HFF-Myc (cell line): Measurements from ENCODE around the gene KRTAP5-1.
"Not testable (repeated sequence)": the region's sequence is repeated elsewhere in the genome, so short reads cannot be mapped to it uniquely, and the experiment has no call there.

ENCODE experiments used
- DNase-seq: peaks from one replicate; pipeline ENCODE4 v3.0.0-alpha.2; 2011; ENCODE audit warnings: low read depth; ENCODE audit errors: extremely low read depth
- H3K4me3 ChIP-seq: replicated peaks from 2 replicates; pipeline ENCODE4 v1.5.1; 2011; ENCODE audit warnings: low read depth, mild to moderate bottlenecking, control low read depth, low read length
- TF ChIP-seq, protein P1 (sequence below): IDR thresholded peaks from 2 replicates; pipeline ENCODE4 v1.5.1; 2012; ENCODE audit warnings: mild to moderate bottlenecking, low read depth, low read length, control low read depth; ENCODE audit errors: missing control alignments

Gene KRTAP5-1

DNA sequence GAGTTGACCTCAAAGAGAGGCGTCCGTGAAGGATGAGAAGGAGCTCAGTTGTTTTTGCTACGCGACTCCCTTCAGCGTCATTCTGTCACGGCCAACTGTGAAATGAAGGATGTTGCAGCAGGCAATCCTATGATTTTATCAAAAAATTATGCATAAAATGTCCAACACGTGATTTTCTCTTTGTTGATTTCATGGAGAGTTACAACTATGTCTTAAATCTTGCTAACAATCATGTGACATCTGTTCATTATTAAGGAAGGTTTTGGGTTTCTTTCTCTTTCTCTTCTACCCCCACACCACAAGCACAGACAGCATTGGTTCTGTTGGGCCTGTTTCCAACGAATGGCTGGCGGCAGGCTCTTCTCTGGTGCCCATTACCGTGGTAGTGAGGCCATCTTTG lies 33.1 kb upstream of the KRTAP5-1 start:
- H3K4me3 ChIP-seq: no peak overlapping the region
- TF ChIP-seq, protein P1, sequence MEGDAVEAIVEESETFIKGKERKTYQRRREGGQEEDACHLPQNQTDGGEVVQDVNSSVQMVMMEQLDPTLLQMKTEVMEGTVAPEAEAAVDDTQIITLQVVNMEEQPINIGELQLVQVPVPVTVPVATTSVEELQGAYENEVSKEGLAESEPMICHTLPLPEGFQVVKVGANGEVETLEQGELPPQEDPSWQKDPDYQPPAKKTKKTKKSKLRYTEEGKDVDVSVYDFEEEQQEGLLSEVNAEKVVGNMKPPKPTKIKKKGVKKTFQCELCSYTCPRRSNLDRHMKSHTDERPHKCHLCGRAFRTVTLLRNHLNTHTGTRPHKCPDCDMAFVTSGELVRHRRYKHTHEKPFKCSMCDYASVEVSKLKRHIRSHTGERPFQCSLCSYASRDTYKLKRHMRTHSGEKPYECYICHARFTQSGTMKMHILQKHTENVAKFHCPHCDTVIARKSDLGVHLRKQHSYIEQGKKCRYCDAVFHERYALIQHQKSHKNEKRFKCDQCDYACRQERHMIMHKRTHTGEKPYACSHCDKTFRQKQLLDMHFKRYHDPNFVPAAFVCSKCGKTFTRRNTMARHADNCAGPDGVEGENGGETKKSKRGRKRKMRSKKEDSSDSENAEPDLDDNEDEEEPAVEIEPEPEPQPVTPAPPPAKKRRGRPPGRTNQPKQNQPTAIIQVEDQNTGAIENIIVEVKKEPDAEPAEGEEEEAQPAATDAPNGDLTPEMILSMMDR: no peak
- no peak for DNase-seq

DNA sequence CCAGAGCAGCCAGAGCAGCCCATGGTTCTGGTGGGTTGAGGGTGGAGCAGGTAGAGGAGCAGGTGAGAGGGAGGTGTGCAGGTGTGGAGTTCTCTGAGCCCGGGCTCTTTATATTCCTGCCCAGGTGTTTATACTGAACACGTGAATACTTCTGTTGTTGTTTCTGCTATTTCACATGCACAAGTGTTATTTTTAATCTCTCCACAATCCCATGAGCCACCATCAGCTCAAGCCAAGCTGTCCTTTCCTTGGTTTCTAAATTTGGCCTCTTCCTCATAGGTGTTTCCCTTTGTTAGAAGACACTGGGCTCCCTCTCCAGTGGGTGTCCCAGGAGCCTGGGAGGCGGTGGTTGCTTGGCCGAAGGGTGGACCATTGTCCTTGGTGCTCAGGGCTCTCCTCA lies 23.3 kb upstream of the KRTAP5-1 start, which contains the start of gene KRTAP5-3:
TSS of gene KRTAP5-3 (minus strand) at position 101 of the 400 bp plus-strand sequence. CDS start at position 23, 78 bp downstream.
- no peak for DNase-seq
- no peak within 1 kb of the TSS for H3K4me3 ChIP-seq
- TF ChIP-seq, protein P1: no peak

DNA sequence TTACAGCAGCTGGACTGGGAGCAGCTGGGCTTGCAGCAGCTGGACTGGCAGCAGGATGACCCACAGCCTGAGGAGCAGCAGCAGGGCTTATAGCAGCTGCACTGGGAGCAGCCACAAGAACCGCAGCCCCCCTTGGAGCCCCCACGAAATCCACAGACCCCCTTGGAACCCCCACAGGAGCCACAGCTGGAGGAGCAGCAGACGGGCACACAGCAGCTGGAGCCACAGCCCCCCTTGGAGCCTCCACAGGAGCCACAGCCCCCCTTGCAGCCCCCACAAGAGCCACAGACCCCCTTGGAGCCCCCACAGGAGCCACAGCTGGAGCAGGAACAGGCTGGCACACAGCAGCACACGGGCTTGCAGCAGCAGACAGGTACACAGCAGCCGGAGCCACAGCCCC lies 22.8 kb upstream of the KRTAP5-1 start:
- not testable (repeated sequence) for DNase-seq

DNA sequence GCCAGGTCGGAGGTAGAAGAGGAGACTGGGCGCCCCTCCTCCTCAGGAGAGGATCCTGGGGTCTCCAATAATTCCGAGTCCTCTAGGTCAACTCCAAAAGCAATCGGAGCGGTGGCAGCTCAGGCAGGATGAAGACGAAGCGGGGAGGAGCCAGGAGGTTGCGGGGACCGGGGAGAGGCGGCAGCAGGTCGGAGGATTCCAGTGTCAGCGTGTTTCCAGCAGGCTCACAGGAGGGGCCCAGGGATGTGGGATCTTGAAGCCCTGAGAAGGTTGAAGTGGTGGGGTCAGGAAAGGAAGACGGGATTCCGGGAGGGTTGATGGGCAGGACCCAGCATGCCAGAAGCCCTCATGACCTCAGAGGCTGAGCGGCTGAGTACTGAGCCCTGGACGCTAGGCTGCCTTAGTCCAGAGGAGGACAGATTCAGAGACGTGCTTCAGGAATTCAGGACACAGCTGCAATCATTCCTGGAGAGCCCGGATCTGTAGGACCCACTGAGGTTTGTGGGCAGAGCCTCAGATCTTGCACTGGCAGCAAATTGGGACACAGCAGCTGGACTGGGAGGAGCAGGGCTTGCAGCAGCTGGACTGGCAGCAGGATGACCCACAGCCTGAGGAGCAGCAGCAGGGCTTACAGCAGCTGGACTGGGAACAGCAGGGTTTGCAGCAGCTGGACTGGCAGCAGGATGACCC lies 22.2 kb upstream of the KRTAP5-1 start:
- H3K4me3 ChIP-seq, DNase-seq: not testable (repeated sequence)

More for the DNA sequence above, 22.8 kb upstream of the KRTAP5-1 start:
- not testable (repeated sequence) for H3K4me3 ChIP-seq

DNA sequence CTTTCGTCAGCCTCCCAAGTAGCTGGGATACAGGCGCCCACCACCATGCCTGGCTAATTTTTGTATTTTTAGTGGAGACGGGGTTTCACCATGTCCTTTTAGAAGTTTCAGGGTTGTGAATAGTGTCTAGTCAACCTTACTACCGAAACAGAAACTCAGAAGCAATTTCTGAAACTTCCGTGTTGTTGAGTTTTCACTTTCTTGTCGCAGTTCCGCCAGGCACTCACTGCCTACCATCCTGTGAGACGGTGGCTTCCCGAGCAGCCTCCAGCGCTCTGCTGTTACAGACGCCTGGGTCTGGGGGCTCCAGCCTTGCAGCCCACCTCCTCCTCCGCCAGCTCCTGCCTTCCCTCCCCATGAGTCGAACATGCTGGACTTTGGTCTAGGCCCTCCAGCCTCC lies 20.8 kb upstream of the KRTAP5-1 start:
- not testable (repeated sequence) for H3K4me3 ChIP-seq, DNase-seq

DNA sequence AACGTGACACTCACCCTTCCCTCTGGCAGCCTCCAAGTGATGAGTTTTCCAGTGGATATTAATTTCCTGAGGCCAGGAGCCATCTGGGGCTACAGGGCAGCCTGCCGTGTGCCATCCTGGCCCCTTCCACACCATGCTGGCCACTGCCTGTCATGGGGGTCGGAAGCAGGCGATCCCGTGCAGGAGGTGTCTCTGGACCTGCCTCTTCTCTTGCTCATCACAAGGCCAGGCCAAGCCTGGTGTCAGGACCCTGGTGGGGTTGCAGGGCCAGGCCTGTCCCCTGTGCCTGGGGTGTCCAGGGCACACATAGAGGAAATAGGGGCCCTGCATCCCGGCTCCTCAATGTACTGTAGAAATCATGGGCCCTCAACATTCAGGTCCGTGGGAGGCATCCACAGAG lies 19.6 kb upstream of the KRTAP5-1 start:
- no peak overlapping the region for H3K4me3 ChIP-seq
- no peak for DNase-seq
- TF ChIP-seq, protein P1: no peak

DNA sequence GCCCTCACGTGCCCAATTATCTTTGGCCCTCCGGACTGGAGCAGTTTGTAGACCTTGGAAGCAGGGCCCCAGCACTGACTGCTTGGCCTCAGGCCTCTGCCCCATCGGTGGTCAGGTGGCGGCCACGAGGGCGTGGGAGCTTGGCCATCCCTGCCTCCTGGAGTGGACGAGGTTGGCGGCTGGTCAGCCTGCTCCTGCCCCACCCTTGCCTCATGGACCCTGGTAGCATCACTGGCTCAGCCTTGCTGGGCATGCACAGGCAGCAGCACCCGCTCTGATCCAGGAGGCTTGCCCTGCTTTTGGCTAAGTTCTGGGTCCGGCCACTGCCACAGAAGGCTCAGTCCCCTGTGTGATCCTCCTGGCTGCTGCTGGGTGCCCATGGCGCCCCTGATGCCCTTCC lies 19.1 kb upstream of the KRTAP5-1 start:
- no peak for DNase-seq
- TF ChIP-seq, protein P1: no peak
- no peak overlapping the region for H3K4me3 ChIP-seq

DNA sequence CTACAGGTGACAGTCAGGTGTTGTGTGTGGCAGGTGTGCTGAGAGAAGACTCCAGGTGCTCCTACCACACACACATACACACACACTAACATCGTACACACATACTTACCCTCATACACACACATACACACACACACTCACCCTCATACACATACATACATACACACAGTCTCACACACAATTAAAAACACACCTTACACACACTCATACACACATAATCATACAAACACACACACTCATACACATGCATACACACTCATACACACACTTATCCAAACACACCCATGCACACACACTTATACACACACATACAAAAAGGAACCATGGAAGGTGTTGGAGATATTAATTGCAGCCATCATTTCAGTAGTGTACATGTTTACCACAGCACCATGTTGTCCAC lies 18.5 kb upstream of the KRTAP5-1 start:
- DNase-seq: no peak
- H3K4me3 ChIP-seq: no peak overlapping the region
- TF ChIP-seq, protein P1: no peak

DNA sequence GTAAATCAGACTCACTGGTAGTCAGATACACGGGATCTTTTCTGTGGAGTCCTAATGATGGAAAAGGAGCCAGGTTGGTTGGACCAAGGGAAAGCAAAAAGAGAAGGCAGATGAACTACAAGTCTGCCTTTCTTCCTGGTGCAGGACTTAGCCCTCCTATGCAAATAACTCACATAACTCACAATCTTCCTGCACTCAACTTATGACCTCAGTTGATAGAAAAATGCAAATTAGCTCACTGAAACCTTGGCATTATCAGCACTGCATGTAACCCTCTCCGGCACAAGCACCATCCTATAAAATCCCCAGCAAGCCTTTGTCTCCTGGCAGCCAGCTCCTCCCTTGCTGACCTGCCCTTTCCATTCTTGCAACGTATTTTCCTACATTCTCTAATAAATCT lies 16.6 kb upstream of the KRTAP5-1 start:
- DNase-seq, H3K4me3 ChIP-seq: not testable (repeated sequence)
